GM12878 (cell line): Measurements from ENCODE around the gene EIF1. TPM values are rescaled to one million over a fixed set of nuclear protein-coding genes. Genes with fewer than 3 reads are reported as not detected.

ENCODE experiments used
- ATAC-seq: fragments of 200-7000 bp; cut with Tn5 transposase; 3 replicates; pipeline ENCODE4 v1.9.1; 2020; ENCODE audit warnings: mild to moderate bottlenecking, moderate library complexity
- BruUV-seq: library from RNA; stranded (reverse); fragments of 400-500 nt; replicated peaks from 2 replicates; lab custom pipeline; 2021; lab: Mats Ljungman, UMichigan
- CTCF ChIA-PET: fragments of 300-600 bp; sonication (Branson Sonifier 250); formaldehyde crosslinking; extraction: SDS; loops from one replicate; lab custom pipeline; 2021; ENCODE audit warnings: inconsistent platforms; lab: Yijun Ruan, JAX
- POLR2A ChIA-PET: fragments of 350-600 bp; formaldehyde crosslinking; extraction: SDS; loops from one replicate; lab custom pipeline; 2021; ENCODE audit warnings: inconsistent platforms; lab: Charles Lee
- RAD21 ChIA-PET: fragments of 300-600 bp; sonication (Branson Sonifier 250); formaldehyde crosslinking; loops from one replicate; lab custom pipeline; 2023; ENCODE audit warnings: antibody characterized with exemption; ENCODE audit not compliant: unreplicated experiment; lab: Charles Lee
- SMC1A ChIA-PET: fragments of 300-600 bp; sonication (Branson Sonifier 250); formaldehyde crosslinking; loops from one replicate; lab custom pipeline; 2023; ENCODE audit not compliant: unreplicated experiment, uncharacterized antibody; lab: Charles Lee
- DNase-seq: peaks from one replicate; pipeline ENCODE4 v3.0.0-alpha.2; 2011; ENCODE audit warnings: low read depth, low spot score
- FAIRE-seq: peaks from 3 replicates; lab custom pipeline; 2011; peaks lifted over from hg19 to GRCh38; lab: Jason Lieb, UNC
- H2AFZ ChIP-seq: 2 replicates; pipeline ENCODE4 v1.6.0; 2011; ENCODE audit warnings: low read depth, low read length, control low read depth; ENCODE audit not compliant: control insufficient read depth
- H3K27ac ChIP-seq: 2 replicates; pipeline ENCODE4 v1.5.1; 2011; ENCODE audit warnings: control low read depth; ENCODE audit not compliant: control insufficient read depth, insufficient read depth
- H3K27me3 ChIP-seq, 2 experiments: replicated peaks in 1 of 2; 2 replicates each; pipeline versions ENCODE4 v1.6.0 to v1.6.1; 2011; ENCODE audit warnings: low read length in 1 of 2; ENCODE audit not compliant: control insufficient read depth in 2 of 2, insufficient read depth in 2 of 2
- H3K36me3 ChIP-seq, 2 experiments: 2 replicates each; pipeline ENCODE4 v1.5.1; 2011; ENCODE audit warnings: low read length in 1 of 2; ENCODE audit not compliant: control insufficient read depth in 2 of 2, insufficient read depth in 2 of 2
- H3K4me1 ChIP-seq: 2 replicates; pipeline ENCODE4 v1.6.1; 2011; ENCODE audit warnings: mild to moderate bottlenecking, low read length, moderate library complexity, mixed read lengths; ENCODE audit not compliant: control insufficient read depth, insufficient read depth
- H3K4me2 ChIP-seq: 2 replicates; pipeline ENCODE4 v1.6.0; 2011; ENCODE audit warnings: control low read depth; ENCODE audit not compliant: control insufficient read depth, insufficient read depth
- H3K4me3 ChIP-seq: fragments of 200-600 bp; sonication (generic); 2 replicates; pipeline ENCODE4 v1.5.1; 2016
- H3K79me2 ChIP-seq: 2 replicates; pipeline ENCODE4 v1.6.0; 2011; ENCODE audit warnings: low read length; ENCODE audit not compliant: control insufficient read depth, insufficient read depth
- H3K9ac ChIP-seq: 2 replicates; pipeline ENCODE4 v1.8.0; 2011; ENCODE audit warnings: low read length, control low read depth, mixed read lengths; ENCODE audit not compliant: control insufficient read depth, insufficient read depth
- H3K9me3 ChIP-seq: replicated peaks from 3 replicates; pipeline ENCODE4 v1.5.1; 2011; ENCODE audit warnings: mild to moderate bottlenecking, low read length; ENCODE audit not compliant: control insufficient read depth, insufficient read depth
- H4K20me1 ChIP-seq: 2 replicates; pipeline ENCODE4 v1.6.0; 2011; ENCODE audit not compliant: control insufficient read depth, insufficient read depth
- BACH1 ChIP-seq: fragments of 450-650 bp; IDR thresholded peaks from 2 replicates; pipeline ENCODE4 v1.6.1; 2017; ENCODE audit warnings: mild to moderate bottlenecking, borderline replicate concordance
- CHD4 ChIP-seq: fragments of 200-600 bp; sonication (generic); IDR thresholded peaks from 2 replicates; pipeline ENCODE4 v1.6.1; 2016; ENCODE audit warnings: mild to moderate bottlenecking
- HDGF ChIP-seq: fragments of 450-650 bp; IDR thresholded peaks from 2 replicates; pipeline ENCODE4 v1.6.1; 2016; ENCODE audit warnings: antibody characterized with exemption
- IKZF1 ChIP-seq: fragments of 450-650 bp; conservative IDR thresholded peaks from 2 replicates; pipeline ENCODE4 v1.6.1; 2017; ENCODE audit warnings: antibody characterized with exemption, mild to moderate bottlenecking
- IKZF2 ChIP-seq, 2 experiments: fragments of 450-650 bp; IDR thresholded peaks; 2 replicates each; pipeline ENCODE4 v1.6.1; 2017; ENCODE audit warnings: mild to moderate bottlenecking in 2 of 2, moderate library complexity in 2 of 2
- KDM1A ChIP-seq: fragments of 200-600 bp; sonication (generic); IDR thresholded peaks from 2 replicates; pipeline ENCODE4 v1.6.1; 2016; ENCODE audit warnings: borderline replicate concordance
- POLR2AphosphoS5 ChIP-seq: IDR thresholded peaks from 2 replicates; pipeline ENCODE4 v1.6.1; 2011; ENCODE audit warnings: mild to moderate bottlenecking, low read length, inconsistent platforms
- RUNX3 ChIP-seq: IDR thresholded peaks from 2 replicates; pipeline ENCODE4 v1.6.1; 2012; ENCODE audit warnings: low read length, inconsistent platforms
- WGBS: methylation state at CpG from one replicate; pipeline ENCODE4 v1.1.6; 2016; ENCODE audit warnings: low lambda C conversion rate; ENCODE audit not compliant: insufficient replicate concordance, insufficient coverage; ENCODE audit errors: missing lambda C conversion rate; 5-methylcytosine and 5-hydroxymethylcytosine counted together
- in situ Hi-C: fragments of 300-500 bp; cut with MboI; formaldehyde crosslinking; loops from 9 replicates; pipeline ENCODE4 v1.14.3; 2018; ENCODE audit warnings: mixed read lengths
- intact Hi-C: fragments of 100-400 bp; cut with micrococcal nuclease; formaldehyde crosslinking; loops from one replicate; pipeline ENCODE4 v1.14.2; 2022; ENCODE audit not compliant: unreplicated experiment
- polyA plus RNA-seq, 11 experiments: library from polyadenylated mRNA; depleted of rRNA in 4 of 11; unstranded in 6 of 11; stranded (reverse) in 5 of 11; fragments of >200 nt; fragmentation: Nextera tagmentation in 4 of 11; fragmentation: Illumina TruSeq in 1 of 11; extraction: Ambion mirVana in 4 of 11; extraction: Trizol in 1 of 11; gene quantifications; 1 replicate in 1 of 11; 2 replicates in 10 of 11; pipeline versions ENCODE4 v1.2.1 to v1.2.3, GENCODE V29; 2011 to 2016; ENCODE audit warnings: inconsistent platforms in 2 of 11, missing spikeins in 2 of 11, low read depth in 1 of 11
- total RNA-seq, 4 experiments: library from RNA; depleted of rRNA in 3 of 4; stranded (reverse); fragments of >200 nt in 3 of 4; fragmentation: Illumina TruSeq in 1 of 4; extraction: Trizol in 1 of 4; gene quantifications; 2 replicates each; pipeline versions ENCODE4 v1.2.1 to v1.2.3, GENCODE V29; 2013 to 2021
- TF ChIP-seq, protein P1 (sequence below): fragments of 450-650 bp; IDR thresholded peaks from 2 replicates; pipeline ENCODE4 v1.6.1; 2016; ENCODE audit warnings: mild to moderate bottlenecking
- TF ChIP-seq, protein P2 (sequence below): fragments of 450-650 bp; IDR thresholded peaks from 2 replicates; pipeline ENCODE4 v1.6.1; 2017; ENCODE audit warnings: mild to moderate bottlenecking, moderate library complexity

EIF1 gene
- total and polyA plus RNA-seq, 10 of the 15 experiments (the other 5 are each of a cell fraction or from before 2014, with no cell fraction given), result 39.4 to 815 (median 480) TPM

GRCh38 chr17:41656249-41657023 lies 32.2 kb upstream of the EIF1 start (continued):
- TF ChIP-seq POLR2AphosphoS5 (no peak), CHD4 (no peak), HDGF (no peak), BACH1 (no peak)
- TF ChIP-seq, protein P1, sequence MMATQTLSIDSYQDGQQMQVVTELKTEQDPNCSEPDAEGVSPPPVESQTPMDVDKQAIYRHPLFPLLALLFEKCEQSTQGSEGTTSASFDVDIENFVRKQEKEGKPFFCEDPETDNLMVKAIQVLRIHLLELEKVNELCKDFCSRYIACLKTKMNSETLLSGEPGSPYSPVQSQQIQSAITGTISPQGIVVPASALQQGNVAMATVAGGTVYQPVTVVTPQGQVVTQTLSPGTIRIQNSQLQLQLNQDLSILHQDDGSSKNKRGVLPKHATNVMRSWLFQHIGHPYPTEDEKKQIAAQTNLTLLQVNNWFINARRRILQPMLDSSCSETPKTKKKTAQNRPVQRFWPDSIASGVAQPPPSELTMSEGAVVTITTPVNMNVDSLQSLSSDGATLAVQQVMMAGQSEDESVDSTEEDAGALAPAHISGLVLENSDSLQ, result no peak

- peak; percentile 54; the same call in 1 of the 2 replicates for TF ChIP-seq RUNX3
- TF ChIP-seq KDM1A, result no peak
- TF ChIP-seq, protein P2, sequence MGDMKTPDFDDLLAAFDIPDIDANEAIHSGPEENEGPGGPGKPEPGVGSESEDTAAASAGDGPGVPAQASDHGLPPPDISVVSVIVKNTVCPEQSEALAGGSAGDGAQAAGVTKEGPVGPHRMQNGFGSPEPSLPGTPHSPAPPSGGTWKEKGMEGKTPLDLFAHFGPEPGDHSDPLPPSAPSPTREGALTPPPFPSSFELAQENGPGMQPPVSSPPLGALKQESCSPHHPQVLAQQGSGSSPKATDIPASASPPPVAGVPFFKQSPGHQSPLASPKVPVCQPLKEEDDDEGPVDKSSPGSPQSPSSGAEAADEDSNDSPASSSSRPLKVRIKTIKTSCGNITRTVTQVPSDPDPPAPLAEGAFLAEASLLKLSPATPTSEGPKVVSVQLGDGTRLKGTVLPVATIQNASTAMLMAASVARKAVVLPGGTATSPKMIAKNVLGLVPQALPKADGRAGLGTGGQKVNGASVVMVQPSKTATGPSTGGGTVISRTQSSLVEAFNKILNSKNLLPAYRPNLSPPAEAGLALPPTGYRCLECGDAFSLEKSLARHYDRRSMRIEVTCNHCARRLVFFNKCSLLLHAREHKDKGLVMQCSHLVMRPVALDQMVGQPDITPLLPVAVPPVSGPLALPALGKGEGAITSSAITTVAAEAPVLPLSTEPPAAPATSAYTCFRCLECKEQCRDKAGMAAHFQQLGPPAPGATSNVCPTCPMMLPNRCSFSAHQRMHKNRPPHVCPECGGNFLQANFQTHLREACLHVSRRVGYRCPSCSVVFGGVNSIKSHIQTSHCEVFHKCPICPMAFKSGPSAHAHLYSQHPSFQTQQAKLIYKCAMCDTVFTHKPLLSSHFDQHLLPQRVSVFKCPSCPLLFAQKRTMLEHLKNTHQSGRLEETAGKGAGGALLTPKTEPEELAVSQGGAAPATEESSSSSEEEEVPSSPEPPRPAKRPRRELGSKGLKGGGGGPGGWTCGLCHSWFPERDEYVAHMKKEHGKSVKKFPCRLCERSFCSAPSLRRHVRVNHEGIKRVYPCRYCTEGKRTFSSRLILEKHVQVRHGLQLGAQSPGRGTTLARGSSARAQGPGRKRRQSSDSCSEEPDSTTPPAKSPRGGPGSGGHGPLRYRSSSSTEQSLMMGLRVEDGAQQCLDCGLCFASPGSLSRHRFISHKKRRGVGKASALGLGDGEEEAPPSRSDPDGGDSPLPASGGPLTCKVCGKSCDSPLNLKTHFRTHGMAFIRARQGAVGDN, result no peak
- peak; percentile 56 for TF ChIP-seq IKZF1
- 0 out of 4 replicates have a peak, but pooled peaks of 1 of the 2 experiments have one; percentile 24 for TF ChIP-seq IKZF2 (IDR thresholded peaks at IDR 0.05)
- DNase-seq, result no peak
- ChIA-PET SMC1A (no interaction called here), POLR2A (no interaction called here), RAD21 (no interaction called here), CTCF (interaction anchor here (0.9 to 12.0 kb wide), 3 partner anchors 7 to 12 kb away, joined by 3 to 420 read pairs (median 4); no protein-coding TSS in a partner anchor)
- Histone ChIP-seq H3K79me2 (no peaks in the 10 kb centered on the region), H3K4me2 (no peak overlapping the region), H3K36me3 (no peaks in the 10 kb centered on the region), H3K4me3 (no peak overlapping the region), H3K9me3 (no peaks in the 10 kb centered on the region), H2AFZ (no peak overlapping the region), H3K27me3 (no peaks in the 10 kb centered on the region; a peak in 1 of 4 replicates), H3K9ac (no peak overlapping the region), H3K4me1 (no peaks in the 10 kb centered on the region; the same call in 1 of the 2 replicates), H4K20me1 (no peaks in the 10 kb centered on the region), H3K27ac (no peak overlapping the region)
- in situ Hi-C loops, result no loop called here
- WGBS, result 26% methylated on average over 16 of the region's 16 CpGs
- no peak; the same call in 2 of the 3 replicates for ATAC-seq
- intact Hi-C loops, result no loop called here
- FAIRE-seq, result no peak
- no TSS peak for BruUV-seq
Measured at GRCh38 chr17:41657176-41657754, 31.4 kb upstream of the EIF1 start.
